PC-9 (cell line): ENCODE measurements around the gene SYDE2. TPM values are rescaled to one million over a fixed set of nuclear protein-coding genes. Genes with fewer than 3 reads are reported as not detected.
"Not testable (repeated sequence)": the region's sequence is repeated elsewhere in the genome, so short reads cannot be mapped to it uniquely, and the experiment has no call there.

ENCODE experiments used
- BruUV-seq: library from RNA; stranded (reverse); fragments of 400-500 nt; replicated peaks from 2 replicates; lab custom pipeline; 2021; lab: Mats Ljungman, UMichigan
- CTCF ChIA-PET: fragments of 300-600 bp; sonication (Branson Sonifier 250); formaldehyde crosslinking; loops from one replicate; lab custom pipeline; 2022; ENCODE audit warnings: antibody characterized with exemption; lab: Charles Lee
- POLR2A ChIA-PET: fragments of 300-600 bp; sonication (Branson Sonifier 250); formaldehyde crosslinking; loops from one replicate; lab custom pipeline; 2022; ENCODE audit warnings: antibody characterized with exemption; ENCODE audit not compliant: unreplicated experiment; lab: Charles Lee
- DNase-seq, 2 experiments: peaks; one replicate each; pipeline versions ENCODE4 v3.0.0 to v3.0.0-alpha.2; 2015 to 2022; ENCODE audit warnings: mixed read lengths in 1 of 2
- H2AFZ ChIP-seq: fragments of 200-600 bp; sonication (generic); 2 replicates; pipeline ENCODE4 v1.8.1; 2017; ENCODE audit warnings: antibody characterized with exemption
- H3F3A ChIP-seq: fragments of 200-600 bp; sonication (generic); 2 replicates; pipeline ENCODE4 v1.8.1; 2017; ENCODE audit warnings: antibody characterized with exemption, mild to moderate bottlenecking, low read depth; ENCODE audit not compliant: insufficient read depth
- H3K27ac ChIP-seq: fragments of 200-600 bp; sonication (generic); 2 replicates; pipeline ENCODE4 v1.6.1; 2016; ENCODE audit warnings: mixed run types
- H3K27me3 ChIP-seq: fragments of 200-600 bp; sonication (generic); 2 replicates; pipeline ENCODE4 v1.6.1; 2016; ENCODE audit warnings: low read depth, mixed run types; ENCODE audit not compliant: insufficient read depth
- H3K36me3 ChIP-seq: fragments of 200-600 bp; sonication (generic); 2 replicates; pipeline ENCODE4 v1.6.1; 2016; ENCODE audit warnings: low read depth, mixed run types
- H3K4me1 ChIP-seq: fragments of 200-600 bp; sonication (generic); replicated peaks from 2 replicates; pipeline ENCODE4 v1.6.1; 2016; ENCODE audit warnings: mixed run types; ENCODE audit not compliant: insufficient read depth
- H3K4me2 ChIP-seq: fragments of 200-600 bp; sonication (generic); 2 replicates; pipeline ENCODE4 v1.6.1; 2017; ENCODE audit warnings: mixed run types
- H3K4me3 ChIP-seq: fragments of 200-600 bp; sonication (generic); 2 replicates; pipeline ENCODE4 v1.6.1; 2016; ENCODE audit warnings: mixed run types
- H3K79me2 ChIP-seq: fragments of 200-600 bp; sonication (generic); 2 replicates; pipeline ENCODE4 v1.6.1; 2017; ENCODE audit warnings: low read depth, mixed run types
- H3K9me2 ChIP-seq: fragments of 200-600 bp; sonication (generic); 2 replicates; pipeline ENCODE4 v1.8.1; 2017; ENCODE audit warnings: mild to moderate bottlenecking; ENCODE audit not compliant: insufficient read depth
- H3K9me3 ChIP-seq: fragments of 200-600 bp; sonication (generic); 2 replicates; pipeline ENCODE4 v1.8.1; 2016; ENCODE audit warnings: low read depth; ENCODE audit not compliant: insufficient read depth
- H4K20me1 ChIP-seq: fragments of 200-600 bp; sonication (generic); 2 replicates; pipeline ENCODE4 v1.8.1; 2017; ENCODE audit not compliant: insufficient read depth
- EZH2 ChIP-seq: fragments of 200-600 bp; sonication (generic); IDR thresholded peaks from 2 replicates; pipeline ENCODE4 v1.8.0; 2017; ENCODE audit warnings: antibody characterized with exemption, low read depth
- intact Hi-C: fragments of 100-400 bp; cut with micrococcal nuclease; formaldehyde crosslinking; loops from one replicate; pipeline ENCODE4 v1.10.0; 2022; ENCODE audit not compliant: unreplicated experiment
- total RNA-seq: library from RNA; stranded (reverse); gene quantifications from 2 replicates; pipeline ENCODE4 v1.2.3, GENCODE V29; 2021
- TF ChIP-seq, protein P1 (sequence below): fragments of 200-600 bp; sonication (generic); conservative IDR thresholded peaks from 2 replicates; pipeline ENCODE4 v1.6.1; 2017; ENCODE audit warnings: mixed run types, antibody characterized with exemption, mild to moderate bottlenecking, moderate library complexity

SYDE2 gene
- total RNA-seq, 1 experiment from 2014 or later, result 10.3 TPM

DNA sequence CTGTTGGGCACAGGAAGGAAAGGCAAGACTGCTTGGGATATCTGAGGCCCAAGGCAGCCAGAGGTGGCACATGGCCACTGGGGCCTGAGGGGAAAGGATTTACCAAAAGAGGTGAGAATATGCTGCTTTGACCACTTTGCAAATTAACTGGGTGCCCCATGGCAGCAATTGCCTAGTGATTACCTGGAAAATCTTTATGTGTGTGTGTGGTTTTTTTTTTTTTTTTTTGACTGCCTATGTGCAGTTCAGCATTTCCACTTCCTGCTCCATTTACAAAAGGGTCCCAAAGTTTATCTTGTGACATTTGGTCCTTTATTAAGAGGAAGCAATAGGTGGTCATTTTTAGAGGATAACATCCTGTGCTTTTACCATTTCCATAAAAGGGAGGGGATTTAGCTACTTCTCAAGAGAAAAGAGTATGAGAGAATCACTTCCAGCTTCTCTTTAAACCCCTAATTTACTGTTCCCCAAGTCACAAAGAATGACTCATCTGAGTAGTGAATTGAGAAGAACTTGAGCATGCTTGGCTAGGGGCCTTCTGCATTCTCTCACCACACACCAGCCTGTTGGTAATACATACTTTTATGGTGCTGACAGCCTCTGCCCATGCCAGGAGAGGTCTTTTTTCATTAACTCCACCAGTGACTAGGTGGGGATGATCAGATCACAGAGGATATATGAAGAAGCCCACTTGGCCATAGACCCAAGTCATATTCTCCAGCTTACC, 52.1 kb downstream of the SYDE2 start:
- no peaks in the 10 kb centered on the region for H3K9me2 ChIP-seq
- H4K20me1 ChIP-seq, result no peaks in the 10 kb centered on the region
- no TSS peak for BruUV-seq
- H3K4me2 ChIP-seq, result no peak overlapping the region
- H3K4me1 ChIP-seq, result peaks cover 42% of the 10 kb centered on the region
- ChIA-PET POLR2A (interaction anchor here (0.7 kb wide), 1 partner anchor 409 kb away, joined by 9 read pairs; no protein-coding TSS in a partner anchor), CTCF (interaction anchor here (0.6 kb wide), 1 partner anchor 10 kb away, joined by 4 read pairs; no protein-coding TSS in a partner anchor)
- H3K27me3 ChIP-seq, result no peaks in the 10 kb centered on the region
- H3K27ac ChIP-seq, result no peak overlapping the region
- no peak overlapping the region for H3K4me3 ChIP-seq
- intact Hi-C loops, result no loop called here
- no peaks in the 10 kb centered on the region for H3K79me2 ChIP-seq
- TF ChIP-seq EZH2, result no peak
- TF ChIP-seq, protein P1, sequence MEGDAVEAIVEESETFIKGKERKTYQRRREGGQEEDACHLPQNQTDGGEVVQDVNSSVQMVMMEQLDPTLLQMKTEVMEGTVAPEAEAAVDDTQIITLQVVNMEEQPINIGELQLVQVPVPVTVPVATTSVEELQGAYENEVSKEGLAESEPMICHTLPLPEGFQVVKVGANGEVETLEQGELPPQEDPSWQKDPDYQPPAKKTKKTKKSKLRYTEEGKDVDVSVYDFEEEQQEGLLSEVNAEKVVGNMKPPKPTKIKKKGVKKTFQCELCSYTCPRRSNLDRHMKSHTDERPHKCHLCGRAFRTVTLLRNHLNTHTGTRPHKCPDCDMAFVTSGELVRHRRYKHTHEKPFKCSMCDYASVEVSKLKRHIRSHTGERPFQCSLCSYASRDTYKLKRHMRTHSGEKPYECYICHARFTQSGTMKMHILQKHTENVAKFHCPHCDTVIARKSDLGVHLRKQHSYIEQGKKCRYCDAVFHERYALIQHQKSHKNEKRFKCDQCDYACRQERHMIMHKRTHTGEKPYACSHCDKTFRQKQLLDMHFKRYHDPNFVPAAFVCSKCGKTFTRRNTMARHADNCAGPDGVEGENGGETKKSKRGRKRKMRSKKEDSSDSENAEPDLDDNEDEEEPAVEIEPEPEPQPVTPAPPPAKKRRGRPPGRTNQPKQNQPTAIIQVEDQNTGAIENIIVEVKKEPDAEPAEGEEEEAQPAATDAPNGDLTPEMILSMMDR, result no peak
- H3K9me3 ChIP-seq, result peaks cover 4% of the 10 kb centered on the region; the same call in 1 of the 2 replicates
- DNase-seq, result peak in 1 of 2 experiments; percentile 10
- H3K36me3 ChIP-seq, result no peaks in the 10 kb centered on the region
- H2AFZ ChIP-seq, result no peak overlapping the region
- peaks cover 19% of the 10 kb centered on the region for H3F3A ChIP-seq

DNA sequence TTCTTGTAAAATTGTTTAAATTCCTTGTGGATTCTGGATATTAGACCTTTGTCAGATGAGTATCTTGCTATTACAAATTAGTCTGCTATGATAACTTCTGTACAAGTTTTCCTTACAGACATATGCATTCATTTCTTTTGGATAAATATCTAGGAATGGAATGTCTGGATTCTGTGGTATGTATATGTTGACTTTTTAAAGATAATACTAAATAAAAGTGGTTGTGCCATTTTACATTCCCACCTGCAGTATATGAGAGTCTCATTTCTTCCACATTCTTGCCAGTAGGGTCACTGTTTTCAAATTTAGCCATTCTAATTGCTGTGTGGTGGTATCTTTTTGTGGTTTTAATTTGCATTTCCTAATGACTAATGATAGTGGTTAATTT, 53.9 kb downstream of the SYDE2 start:
- intact Hi-C loops, result loop anchor here (2.0 kb wide), 1 partner anchor 78 kb away; no protein-coding TSS in a partner anchor
- H3K4me1 ChIP-seq, result peaks cover 43% of the 10 kb centered on the region
- no peaks in the 10 kb centered on the region for H3K36me3 ChIP-seq
- H3F3A ChIP-seq, result peaks cover 19% of the 10 kb centered on the region
- no peaks in the 10 kb centered on the region for H3K27me3 ChIP-seq
- H2AFZ ChIP-seq, result no peak overlapping the region
- no peaks in the 10 kb centered on the region for H4K20me1 ChIP-seq
- H3K4me3 ChIP-seq, result peak overlapping the region; percentile 15; the same call in 1 of the 2 replicates
- H3K4me2 ChIP-seq, result peak overlapping the region; percentile 56
- H3K79me2 ChIP-seq, result no peaks in the 10 kb centered on the region
- H3K9me2 ChIP-seq, result no peaks in the 10 kb centered on the region
- TF ChIP-seq EZH2, result no peak
- TF ChIP-seq, protein P1, result peak; percentile 64
- H3K9me3 ChIP-seq, result peaks cover 4% of the 10 kb centered on the region; the same call in 1 of the 2 replicates
- TSS peak; percentile 95 for BruUV-seq
- POLR2A ChIA-PET, result no interaction called here
- H3K27ac ChIP-seq, result peak overlapping the region; percentile 50
- CTCF ChIA-PET, result no interaction called here
- peak in 1 of 2 experiments; percentile 90 for DNase-seq

- intact Hi-C loops, result loop anchor here (2.0 kb wide), 1 partner anchor 78 kb away; no protein-coding TSS in a partner anchor
- POLR2A ChIA-PET, result interaction anchor here (0.6 kb wide), 1 partner anchor 1577 kb away, joined by 4 read pairs; no protein-coding TSS in a partner anchor
- H3K27me3 ChIP-seq, H3K36me3 ChIP-seq, H4K20me1 ChIP-seq, H3K9me2 ChIP-seq, H3K79me2 ChIP-seq, H3K9me3 ChIP-seq, CTCF ChIA-PET, BruUV-seq, H2AFZ ChIP-seq: not testable (repeated sequence)
- DNase-seq, result peak; percentile 49 to 78
- peaks cover 43% of the 10 kb centered on the region for H3K4me1 ChIP-seq
- H3K27ac ChIP-seq, result peak overlapping the region; percentile 50
- H3K4me3 ChIP-seq, result peak overlapping the region; percentile 12; the same call in 1 of the 2 replicates
- H3K4me2 ChIP-seq, result peak overlapping the region; percentile 56
- peaks cover 19% of the 10 kb centered on the region for H3F3A ChIP-seq
Observed at GRCh38 chr1:85146298-85146971, 54.4 kb downstream of the SYDE2 start.
